ENCODE measurements around the gene SLC25A25.
A peak's percentile ranks its signal among the peaks of the same experiment; 100 is the strongest.

Gene SLC25A25

GRCh38 chr9:128073253-128073886 lies 5.3 kb downstream of the SLC25A25 start:
- DNase-seq: no peak

- DNase-seq: no peak
Measured at GRCh38 chr9:128077847-128078503, 9.9 kb downstream of the SLC25A25 start.

GRCh38 chr9:128078504-128079434 lies 10.7 kb downstream of the SLC25A25 start:
- no peak for DNase-seq

- DNase-seq: no peak
Measured at GRCh38 chr9:128080206-128080605, 12.2 kb downstream of the SLC25A25 start.

GRCh38 chr9:128081056-128081455 lies 13.0 kb downstream of the SLC25A25 start:
- DNase-seq: no peak

GRCh38 chr9:128082151-128082550 lies 14.1 kb downstream of the SLC25A25 start:
- no peak for DNase-seq

GRCh38 chr9:128084746-128085145 lies 16.7 kb downstream of the SLC25A25 start:
- DNase-seq: no peak

- no peak for DNase-seq
Measured at GRCh38 chr9:128085943-128086342, 17.9 kb downstream of the SLC25A25 start.

GRCh38 chr9:128087262-128087661 lies 19.2 kb downstream of the SLC25A25 start:
- no peak for DNase-seq

GRCh38 chr9:128088253-128088945 lies 20.4 kb downstream of the SLC25A25 start:
- no peak for DNase-seq

GRCh38 chr9:128089299-128089698 lies 21.3 kb downstream of the SLC25A25 start:
- DNase-seq: no peak

GRCh38 chr9:128091144-128091543 lies 23.1 kb downstream of the SLC25A25 start:
- DNase-seq: no peak

- no peak for DNase-seq
Measured at GRCh38 chr9:128091571-128091970, 23.5 kb downstream of the SLC25A25 start.

GRCh38 chr9:128092199-128092977 lies 24.4 kb downstream of the SLC25A25 start:
- DNase-seq: no peak

GRCh38 chr9:128093011-128093410 lies 25.0 kb downstream of the SLC25A25 start:
- DNase-seq: no peak

GRCh38 chr9:128094166-128094949 lies 26.3 kb downstream of the SLC25A25 start:
- DNase-seq: peak; percentile 53

GRCh38 chr9:128094950-128095544 lies 27.0 kb downstream of the SLC25A25 start:
- DNase-seq: no peak

- DNase-seq: no peak
Measured at GRCh38 chr9:128096616-128097536, 28.8 kb downstream of the SLC25A25 start.

GRCh38 chr9:128097543-128098296 lies 29.7 kb downstream of the SLC25A25 start:
- no peak for DNase-seq
